Measurements from ENCODE around the gene SLN. TPM values are rescaled to one million over a fixed set of nuclear protein-coding genes. Genes with fewer than 3 reads are reported as not detected.

SLN gene
- total RNA-seq, 1 experiment from 2014 or later = 0.40 TPM

GRCh38 chr11:107678632-107678971 is 33.3 kb downstream of the SLN start:
- intact Hi-C loops (cut with micrococcal nuclease) = no loop called here
- TF ChIP-seq EZH2 (IDR thresholded peaks at IDR 0.05; ENCODE audit: low read length, unreplicated experiment) = no peak
- no peak for TF ChIP-seq EZH2phosphoT487 (IDR thresholded peaks at IDR 0.05; ENCODE audit: borderline replicate concordance, low read length)
- TF ChIP-seq CTCF (conservative IDR thresholded peaks at IDR 0.05; ENCODE audit: low read depth, low read length) = no peak
- CTCF ChIA-PET = no interaction called here
- no peak for ATAC-seq
- no peak for DNase-seq
- no peaks in the 10 kb centered on the region for H3K9me2 ChIP-seq (replicated peaks; ENCODE audit: low read length)
- peaks cover 75% of the 10 kb centered on the region for H3K27me3 ChIP-seq (ENCODE audit: low read length)
- no peaks in the 10 kb centered on the region for H3K36me3 ChIP-seq (ENCODE audit: low read depth, low read length)
- no peak overlapping the region for H2AFZ ChIP-seq (ENCODE audit: low read length)
- no peak overlapping the region for H3K9ac ChIP-seq (ENCODE audit: low read length)
- POLR2A ChIA-PET (ENCODE audit: unreplicated experiment) = no interaction called here
- H3K79me2 ChIP-seq (ENCODE audit: low read length) = no peaks in the 10 kb centered on the region
- no peaks in the 10 kb centered on the region for H3K4me1 ChIP-seq (ENCODE audit: insufficient read depth, low read length)
- H3K9me3 ChIP-seq (ENCODE audit: low read length) = no peaks in the 10 kb centered on the region
- no peaks in the 10 kb centered on the region for H4K20me1 ChIP-seq (ENCODE audit: low read length)
- no TSS peak for BruUV-seq (replicated peaks)
- no peak overlapping the region for H3K4me3 ChIP-seq (ENCODE audit: low read length)
- H3K27ac ChIP-seq (ENCODE audit: low read length) = no peak overlapping the region
- H3F3A ChIP-seq (ENCODE audit: low read length, unreplicated experiment) = no peaks in the 10 kb centered on the region
- H3K4me2 ChIP-seq (ENCODE audit: low read length) = no peak overlapping the region

- H2AFZ ChIP-seq (ENCODE audit: low read length) = no peak overlapping the region
- no peaks in the 10 kb centered on the region for H4K20me1 ChIP-seq (ENCODE audit: low read length)
- no peak overlapping the region for H3K27ac ChIP-seq (ENCODE audit: low read length)
- POLR2A ChIA-PET (ENCODE audit: unreplicated experiment) = interaction anchor here (0.6 kb wide), 1 partner anchor 94 kb away, joined by 3 read pairs; no protein-coding TSS in a partner anchor
- H3K9ac ChIP-seq (ENCODE audit: low read length) = no peak overlapping the region
- H3F3A ChIP-seq (ENCODE audit: low read length, unreplicated experiment) = no peaks in the 10 kb centered on the region
- H3K9me2 ChIP-seq (replicated peaks; ENCODE audit: low read length) = no peaks in the 10 kb centered on the region
- peaks cover 78% of the 10 kb centered on the region for H3K27me3 ChIP-seq (ENCODE audit: low read length)
- H3K4me2 ChIP-seq (ENCODE audit: low read length) = no peak overlapping the region
- DNase-seq (no peak), ATAC-seq (no peak)
- no peaks in the 10 kb centered on the region for H3K9me3 ChIP-seq (ENCODE audit: low read length)
- TF ChIP-seq EZH2phosphoT487 (IDR thresholded peaks at IDR 0.05; ENCODE audit: borderline replicate concordance, low read length) (no peak), EZH2 (IDR thresholded peaks at IDR 0.05; ENCODE audit: low read length, unreplicated experiment) (no peak), CTCF (conservative IDR thresholded peaks at IDR 0.05; ENCODE audit: low read depth, low read length) (no peak)
- BruUV-seq (replicated peaks) = no TSS peak
- no peak overlapping the region for H3K4me3 ChIP-seq (ENCODE audit: low read length)
- H3K36me3 ChIP-seq (ENCODE audit: low read depth, low read length) = no peaks in the 10 kb centered on the region
- H3K4me1 ChIP-seq (ENCODE audit: insufficient read depth, low read length) = no peaks in the 10 kb centered on the region
- H3K79me2 ChIP-seq (ENCODE audit: low read length) = no peaks in the 10 kb centered on the region
- intact Hi-C loops (cut with micrococcal nuclease) = no loop called here
- CTCF ChIA-PET = no interaction called here
These were observed 33.8 kb downstream of the SLN start for GRCh38 chr11:107677924-107678631.

- intact Hi-C loops (cut with micrococcal nuclease) = no loop called here
- BruUV-seq (replicated peaks) = no TSS peak
- ATAC-seq = no peak
These were observed 35.4 kb downstream of the SLN start for GRCh38 chr11:107676336-107677057.

More at GRCh38 chr11:107676336-107677057, 35.4 kb downstream of the SLN start:
- Histone ChIP-seq H3K36me3 (ENCODE audit: low read depth, low read length) (no peaks in the 10 kb centered on the region), H3K27ac (ENCODE audit: low read length) (no peak overlapping the region), H2AFZ (ENCODE audit: low read length) (no peak overlapping the region), H3K9me2 (replicated peaks; ENCODE audit: low read length) (no peaks in the 10 kb centered on the region), H3K4me1 (ENCODE audit: insufficient read depth, low read length) (no peaks in the 10 kb centered on the region), H3K27me3 (ENCODE audit: low read length) (peaks cover 84% of the 10 kb centered on the region), H3K9me3 (ENCODE audit: low read length) (no peaks in the 10 kb centered on the region), H3F3A (ENCODE audit: low read length, unreplicated experiment) (no peaks in the 10 kb centered on the region), H3K9ac (ENCODE audit: low read length) (no peak overlapping the region), H4K20me1 (ENCODE audit: low read length) (no peaks in the 10 kb centered on the region), H3K79me2 (ENCODE audit: low read length) (no peaks in the 10 kb centered on the region), H3K4me2 (ENCODE audit: low read length) (no peak overlapping the region), H3K4me3 (ENCODE audit: low read length) (no peak overlapping the region)
- ChIA-PET POLR2A (ENCODE audit: unreplicated experiment) (no interaction called here), CTCF (no interaction called here)
- DNase-seq = no peak
- TF ChIP-seq EZH2 (IDR thresholded peaks at IDR 0.05; ENCODE audit: low read length, unreplicated experiment) = no peak
- TF ChIP-seq CTCF (conservative IDR thresholded peaks at IDR 0.05; ENCODE audit: low read depth, low read length) = no peak
- no peak for TF ChIP-seq EZH2phosphoT487 (IDR thresholded peaks at IDR 0.05; ENCODE audit: borderline replicate concordance, low read length)
